Neural progenitor cell (in vitro differentiated cells): ENCODE data around the gene SIGLEC1.

Experiments
- EZH2phosphoT487 ChIP-seq: fragments of 200-600 bp; sonication (generic); IDR thresholded peaks from 2 replicates; pipeline ENCODE4 v1.6.1; 2017; ENCODE audit warnings: antibody characterized with exemption
- TF ChIP-seq, protein P1 (sequence below): fragments of 200-600 bp; sonication (generic); IDR thresholded peaks from 2 replicates; pipeline ENCODE4 v1.5.1; 2017; ENCODE audit warnings: antibody characterized with exemption, mild to moderate bottlenecking

DNA sequence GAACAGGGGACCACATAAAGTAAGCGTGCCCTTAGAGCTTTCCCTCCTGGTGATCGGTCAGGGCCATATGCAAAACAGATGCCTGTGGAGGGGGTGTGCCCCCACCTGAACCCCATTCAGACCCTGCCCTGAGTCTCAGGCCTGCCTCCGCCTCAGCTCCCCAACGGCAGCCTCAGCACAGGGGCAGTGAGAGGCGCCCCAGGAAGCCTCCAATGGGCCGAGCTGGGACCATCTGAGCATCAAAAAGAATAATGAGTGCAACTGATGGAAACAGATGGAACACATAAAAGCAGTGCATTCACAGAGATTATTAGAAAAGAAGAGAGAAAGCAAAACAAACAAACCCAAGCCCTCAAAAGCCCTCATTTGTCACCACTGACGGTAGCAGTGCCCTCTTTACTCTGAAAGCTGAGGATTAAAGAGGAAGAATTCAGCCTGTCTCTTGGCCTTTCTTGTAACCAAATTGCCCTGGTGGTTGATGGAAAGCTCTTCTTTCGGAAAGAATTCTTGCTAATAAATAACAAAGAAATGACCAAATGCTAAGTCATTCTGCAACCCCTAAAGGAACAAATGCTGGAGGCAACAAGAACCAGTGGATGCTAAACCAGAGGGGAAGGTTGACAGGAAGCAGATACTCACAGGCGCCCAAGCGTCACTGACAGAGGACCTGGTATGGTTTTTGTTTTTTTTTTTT is 48.4 kb upstream of the SIGLEC1 start:
- no peak for TF ChIP-seq EZH2phosphoT487
- TF ChIP-seq, protein P1, sequence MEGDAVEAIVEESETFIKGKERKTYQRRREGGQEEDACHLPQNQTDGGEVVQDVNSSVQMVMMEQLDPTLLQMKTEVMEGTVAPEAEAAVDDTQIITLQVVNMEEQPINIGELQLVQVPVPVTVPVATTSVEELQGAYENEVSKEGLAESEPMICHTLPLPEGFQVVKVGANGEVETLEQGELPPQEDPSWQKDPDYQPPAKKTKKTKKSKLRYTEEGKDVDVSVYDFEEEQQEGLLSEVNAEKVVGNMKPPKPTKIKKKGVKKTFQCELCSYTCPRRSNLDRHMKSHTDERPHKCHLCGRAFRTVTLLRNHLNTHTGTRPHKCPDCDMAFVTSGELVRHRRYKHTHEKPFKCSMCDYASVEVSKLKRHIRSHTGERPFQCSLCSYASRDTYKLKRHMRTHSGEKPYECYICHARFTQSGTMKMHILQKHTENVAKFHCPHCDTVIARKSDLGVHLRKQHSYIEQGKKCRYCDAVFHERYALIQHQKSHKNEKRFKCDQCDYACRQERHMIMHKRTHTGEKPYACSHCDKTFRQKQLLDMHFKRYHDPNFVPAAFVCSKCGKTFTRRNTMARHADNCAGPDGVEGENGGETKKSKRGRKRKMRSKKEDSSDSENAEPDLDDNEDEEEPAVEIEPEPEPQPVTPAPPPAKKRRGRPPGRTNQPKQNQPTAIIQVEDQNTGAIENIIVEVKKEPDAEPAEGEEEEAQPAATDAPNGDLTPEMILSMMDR, result no peak
